Central memory CD4-positive, alpha-beta T cell (primary cell): Measurements from ENCODE around the gene PTPRCAP.

Experiments
- DNase-seq: peaks from one replicate; pipeline ENCODE4 v3.0.0; 2022

PTPRCAP gene

DNA sequence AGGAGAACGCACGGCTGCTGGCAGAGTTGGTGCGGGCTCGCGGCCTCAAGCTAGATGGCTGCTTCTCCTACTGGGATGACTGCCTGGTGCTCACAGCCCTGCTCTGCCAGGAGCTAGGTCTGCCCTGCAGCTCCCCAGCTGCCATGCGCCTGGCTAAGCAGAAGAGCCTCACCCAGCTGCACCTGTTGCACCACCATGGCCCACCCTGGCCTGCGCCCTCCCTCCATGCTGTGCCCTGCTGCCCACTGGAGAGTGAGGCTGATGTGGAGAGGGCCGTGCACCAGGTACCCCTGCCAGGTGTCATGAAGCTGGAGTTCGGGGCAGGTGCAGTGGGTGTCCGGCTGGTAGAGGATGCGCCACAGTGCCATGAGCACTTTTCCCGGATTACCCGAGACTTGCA is 14.0 kb downstream of the PTPRCAP start:
- DNase-seq, result no peak

DNA sequence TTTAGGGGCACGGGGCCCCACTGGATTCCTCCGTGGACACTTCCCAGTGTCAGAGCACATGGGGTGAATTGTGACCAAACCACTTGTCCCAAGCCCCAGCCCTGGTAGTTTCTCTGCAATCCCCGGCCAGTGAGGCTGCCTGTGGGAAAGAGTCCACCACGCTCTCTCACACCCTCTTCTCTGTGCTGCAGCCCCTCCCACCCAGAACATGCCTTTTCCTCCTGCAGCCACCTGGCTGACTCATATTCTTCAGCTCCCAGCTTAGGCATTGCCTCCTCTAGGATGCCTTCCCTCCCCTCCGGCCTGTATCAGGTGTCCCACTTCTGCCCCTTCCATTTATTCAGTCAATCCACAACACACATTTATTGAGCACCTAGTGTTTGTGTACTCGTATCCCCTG is 14.6 kb downstream of the PTPRCAP start:
- no peak for DNase-seq

DNA sequence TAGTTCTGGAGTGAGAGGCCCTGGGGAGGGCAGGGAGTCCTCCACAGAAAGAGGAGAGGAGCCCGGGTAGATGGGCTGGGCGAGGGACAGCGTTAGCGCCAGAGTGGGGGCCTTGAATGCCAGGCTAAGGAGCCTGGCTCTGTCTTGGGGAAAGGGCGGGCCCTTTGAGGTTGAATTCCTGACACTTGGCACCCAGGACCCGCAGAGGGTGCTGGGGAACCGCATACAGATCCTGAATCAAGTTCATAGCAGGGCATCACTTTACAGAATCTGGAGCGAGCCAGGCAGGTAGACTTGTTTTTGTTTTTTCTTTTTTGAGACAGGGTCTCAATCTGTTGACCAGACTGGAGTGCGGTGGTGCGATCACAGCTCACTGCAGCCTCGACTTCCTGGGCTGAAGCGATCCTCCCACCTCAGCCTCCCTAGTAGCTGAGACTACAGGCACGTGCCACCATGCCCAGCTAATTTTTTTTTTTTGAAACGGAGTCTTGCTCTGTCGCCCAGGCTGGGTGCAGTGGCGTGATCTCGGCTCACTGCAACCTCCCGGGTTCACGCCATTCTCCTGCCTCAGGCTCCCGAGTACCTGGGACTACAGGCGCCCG is 16.0 kb downstream of the PTPRCAP start:
- DNase-seq, result no peak

DNA sequence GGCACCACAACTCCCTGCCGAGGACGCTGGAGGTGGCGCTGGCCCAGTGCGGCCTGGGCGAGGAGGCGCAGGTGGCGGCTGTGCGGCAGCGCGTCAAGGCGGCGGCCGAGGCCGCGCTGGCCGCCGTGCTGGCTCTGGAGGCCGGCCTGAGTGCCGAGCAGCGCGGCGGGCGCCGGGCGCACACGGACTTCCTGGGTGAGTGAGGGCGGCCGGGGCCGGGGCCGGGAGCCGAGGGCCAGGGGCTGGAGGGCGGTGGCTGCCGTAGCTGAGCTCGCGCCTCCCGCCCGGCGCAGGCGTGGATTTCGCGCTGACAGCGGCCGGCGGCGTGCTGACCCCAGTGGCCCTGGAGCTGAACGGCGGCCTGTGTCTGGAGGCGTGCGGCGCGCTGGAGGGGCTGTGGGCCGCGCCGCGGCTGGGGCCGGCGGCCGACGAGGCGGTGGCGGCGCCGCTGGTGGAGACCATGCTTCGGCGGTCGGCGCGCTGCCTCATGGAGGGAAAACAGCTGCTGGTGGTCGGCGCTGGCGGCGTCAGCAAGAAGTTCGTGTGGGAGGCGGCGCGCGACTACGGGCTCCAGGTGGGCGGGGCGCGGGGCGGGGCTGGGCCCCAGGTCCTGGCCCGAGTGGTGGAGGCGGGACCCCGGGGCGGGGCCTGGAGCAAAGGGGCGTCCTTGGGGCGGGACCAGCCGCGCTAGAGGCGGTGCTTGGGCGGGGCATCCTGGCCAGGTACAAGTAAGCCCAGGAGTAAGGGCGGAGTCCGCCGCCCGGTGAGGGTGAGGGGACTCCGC is 16.6 kb downstream of the PTPRCAP start:
- peak; percentile 97 for DNase-seq

DNA sequence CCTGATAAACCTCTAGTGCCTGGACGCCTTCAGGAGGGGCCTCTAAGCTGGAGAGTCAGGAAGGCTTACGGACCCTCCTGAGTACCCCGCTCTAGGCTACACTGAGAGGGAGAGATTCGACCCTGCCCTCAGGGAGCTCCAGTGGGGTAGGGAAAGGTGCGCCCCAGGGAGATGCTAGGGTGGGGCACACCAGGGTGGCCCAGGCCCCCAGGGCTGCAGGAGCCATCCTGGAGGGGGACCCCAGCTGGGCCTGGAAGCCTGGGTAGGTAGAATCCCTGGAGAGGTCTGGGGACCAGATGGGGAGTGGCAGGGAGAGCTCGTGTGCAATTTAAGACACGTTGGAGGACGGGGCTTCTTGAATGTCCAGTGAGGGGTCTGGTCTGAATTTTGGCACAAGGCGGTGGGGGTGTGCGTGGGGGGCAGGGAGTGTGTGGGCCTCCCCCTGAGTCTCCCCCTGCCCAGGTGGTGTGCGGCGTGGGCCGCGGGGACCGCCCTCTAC is 17.3 kb downstream of the PTPRCAP start:
- no peak for DNase-seq

DNA sequence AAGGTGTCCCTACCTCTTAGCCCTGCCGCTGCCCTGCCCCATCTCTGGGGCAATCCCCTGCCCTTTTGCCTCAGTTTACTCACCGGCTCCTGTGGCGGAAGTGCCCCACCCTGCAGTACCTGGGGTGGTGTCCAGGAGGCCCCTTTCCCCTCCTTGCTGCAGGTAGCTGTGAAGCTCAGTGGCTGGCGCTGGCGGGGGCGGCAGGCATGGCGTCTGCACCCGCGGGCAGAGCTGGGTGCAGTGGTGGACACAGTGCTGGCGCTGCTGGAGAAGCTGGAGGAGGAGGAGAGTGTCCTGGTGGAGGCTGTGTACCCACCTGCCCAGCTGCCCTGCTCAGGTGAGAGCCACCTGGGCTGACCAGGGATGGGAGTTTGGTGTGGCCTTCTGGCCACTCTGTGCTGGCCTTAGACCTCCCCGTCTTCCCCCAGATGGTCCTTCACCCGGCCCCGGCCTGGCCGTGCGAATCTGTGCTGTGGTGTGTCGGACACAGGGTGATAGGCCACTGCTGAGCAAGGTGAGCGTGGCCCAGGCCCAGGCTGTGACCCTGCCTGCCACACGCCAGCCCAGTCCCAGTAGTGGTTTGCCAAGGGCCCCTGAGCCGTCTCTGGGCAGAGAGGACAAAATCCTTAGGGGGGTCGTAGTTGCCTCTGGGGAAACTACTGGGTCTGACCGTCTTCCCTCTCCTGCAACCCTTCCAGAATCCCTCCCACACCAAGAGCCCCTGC is 18.0 kb downstream of the PTPRCAP start:
- DNase-seq, result no peak

DNA sequence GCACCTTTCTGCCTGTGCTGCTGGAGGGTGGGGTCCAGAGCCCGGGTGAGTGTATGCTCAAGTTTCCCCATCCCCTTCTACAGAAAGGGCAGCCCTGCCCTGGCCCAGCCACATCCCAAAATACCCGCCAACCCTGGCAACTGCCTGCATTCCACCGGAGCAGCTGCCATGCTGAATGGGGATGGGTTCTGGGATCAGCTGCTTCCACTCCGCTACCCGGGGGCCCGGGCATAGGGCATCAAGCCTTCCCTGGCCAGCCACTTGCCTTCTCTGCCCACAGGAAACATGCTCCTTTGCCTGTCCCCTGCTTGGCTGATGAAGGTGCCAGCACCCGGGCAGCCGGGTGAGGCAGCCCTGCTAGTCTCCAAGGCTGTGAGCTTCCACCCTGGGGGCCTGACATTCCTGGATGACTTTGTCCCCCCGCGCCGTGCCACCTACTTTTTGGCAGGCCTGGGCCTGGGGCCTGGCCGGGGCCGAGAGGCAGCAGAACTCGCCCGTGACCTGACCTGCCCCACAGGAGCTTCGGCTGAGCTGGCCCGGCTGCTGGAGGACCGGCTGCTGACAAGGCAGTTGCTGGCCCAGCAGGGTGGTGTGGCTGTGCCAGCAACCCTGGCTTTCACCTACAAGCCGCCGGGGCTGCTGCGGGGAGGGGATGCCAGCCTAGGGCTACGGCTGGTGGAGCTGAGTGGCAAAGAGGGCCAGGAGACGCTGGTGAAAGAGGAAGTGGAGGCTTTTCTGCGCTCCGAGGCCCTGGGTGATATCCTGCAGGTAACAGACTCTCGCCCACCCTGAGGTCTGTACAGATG is 18.8 kb downstream of the PTPRCAP start:
- no peak for DNase-seq

DNA sequence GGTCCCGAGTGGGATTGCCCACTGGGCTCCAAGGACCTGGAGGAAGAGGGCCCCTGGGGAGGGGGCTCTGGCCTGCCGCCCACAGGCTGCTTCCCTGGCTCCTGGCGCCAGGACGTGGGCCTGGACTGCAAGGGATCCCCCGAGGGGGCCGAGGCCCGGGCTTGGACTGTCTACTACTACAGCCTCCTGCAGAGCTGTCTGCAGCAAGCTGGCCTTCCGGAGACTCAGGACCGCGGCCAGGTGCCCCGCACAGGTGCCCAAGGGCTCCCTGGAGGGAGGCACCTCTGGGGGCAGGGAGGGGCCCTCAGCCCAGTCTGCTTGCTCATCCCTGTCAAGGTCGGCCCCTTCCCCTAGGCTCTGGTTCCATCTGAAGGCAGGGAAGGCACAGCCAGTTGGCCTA is 20.1 kb downstream of the PTPRCAP start:
- no peak for DNase-seq

DNA sequence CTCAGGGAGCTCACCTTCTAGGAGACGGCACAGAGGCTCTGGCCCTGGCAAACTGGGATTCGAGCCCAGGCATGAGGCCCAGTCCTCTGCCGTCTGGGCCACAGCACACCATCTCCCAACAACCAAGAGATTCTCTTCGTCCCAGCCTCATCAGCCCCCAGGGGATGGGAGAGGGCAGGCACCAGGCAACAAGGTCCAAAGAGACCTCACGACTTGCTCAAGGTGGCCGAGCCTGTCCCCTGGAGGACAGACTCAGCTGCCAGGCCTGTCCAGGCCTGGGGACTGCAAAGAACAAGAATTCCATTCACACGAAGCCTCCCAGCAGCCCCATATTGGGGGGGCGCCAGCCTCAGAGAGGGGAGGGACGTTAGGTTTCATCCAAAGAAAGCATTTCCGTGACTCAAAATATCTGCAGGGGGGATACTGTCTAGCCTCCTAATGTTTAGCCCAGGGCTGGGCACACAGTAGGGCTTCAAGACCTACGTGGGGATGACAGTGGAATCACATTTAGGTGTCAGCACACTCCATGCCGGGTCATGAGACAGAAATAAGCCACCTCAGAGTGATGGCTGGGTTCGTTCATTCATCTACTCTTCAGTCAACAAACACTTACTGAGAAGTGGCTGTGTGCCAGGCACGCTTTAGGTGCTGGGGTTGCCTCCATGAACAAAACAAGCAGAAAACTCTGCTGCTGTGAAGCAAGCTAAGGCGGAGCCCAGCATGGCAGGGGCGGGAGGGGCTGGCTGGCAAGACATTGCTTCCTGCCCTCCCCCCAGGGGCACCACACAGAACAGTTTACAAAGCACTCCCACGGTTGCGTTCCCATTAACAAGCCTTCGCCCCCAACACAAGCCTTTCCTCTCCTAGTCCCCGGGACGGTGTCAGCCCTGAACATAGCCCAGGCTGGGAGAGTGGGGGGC is 20.8 kb downstream of the PTPRCAP start:
- DNase-seq, result peak; percentile 88

DNA sequence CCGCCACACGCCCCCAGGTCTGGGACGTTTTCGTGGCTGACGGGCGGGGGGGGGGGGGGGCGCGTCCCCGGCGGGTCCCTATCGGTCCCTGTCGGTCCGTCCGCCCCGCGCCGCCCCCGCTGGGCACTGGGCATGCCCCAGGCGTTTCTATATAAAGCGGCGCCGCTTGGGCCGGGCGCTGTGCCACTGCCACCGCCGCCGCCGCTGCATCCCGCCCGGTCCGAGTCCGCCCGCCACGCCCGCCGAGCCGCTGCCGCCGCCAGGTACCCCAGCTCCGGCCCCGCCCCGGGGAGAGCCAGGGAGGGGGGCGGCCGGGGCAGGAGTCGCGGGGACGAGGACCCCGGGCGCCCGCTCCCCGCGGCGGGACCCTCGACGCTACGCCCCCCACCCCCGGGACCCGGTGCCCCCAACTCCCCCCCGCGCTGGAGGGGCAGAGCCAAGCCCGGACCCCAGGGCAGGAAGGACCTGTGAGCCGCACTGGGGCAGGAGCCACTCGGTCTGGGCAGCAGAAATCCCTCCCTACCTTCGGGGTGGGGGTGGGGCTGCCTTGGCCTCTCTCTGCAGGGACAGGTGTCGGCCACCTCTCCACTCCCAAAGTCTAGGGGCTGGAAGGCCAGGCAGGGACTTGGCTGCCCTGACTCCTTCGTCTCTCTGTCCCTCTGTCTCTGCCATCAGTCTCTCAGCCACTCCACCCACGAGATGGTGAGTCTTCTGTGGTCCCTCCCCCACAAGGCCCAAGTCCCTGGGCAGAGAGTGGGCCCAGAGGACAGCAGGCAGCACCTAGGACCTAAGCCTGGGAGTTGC is 21.8 kb downstream of the PTPRCAP start, which contains the start of gene CARNS1:
Gene CARNS1 (plus strand): TSS at position 178 of the 804 bp plus-strand sequence. CDS start 522 bp downstream, at position 700.
- DNase-seq, result no peak

DNA sequence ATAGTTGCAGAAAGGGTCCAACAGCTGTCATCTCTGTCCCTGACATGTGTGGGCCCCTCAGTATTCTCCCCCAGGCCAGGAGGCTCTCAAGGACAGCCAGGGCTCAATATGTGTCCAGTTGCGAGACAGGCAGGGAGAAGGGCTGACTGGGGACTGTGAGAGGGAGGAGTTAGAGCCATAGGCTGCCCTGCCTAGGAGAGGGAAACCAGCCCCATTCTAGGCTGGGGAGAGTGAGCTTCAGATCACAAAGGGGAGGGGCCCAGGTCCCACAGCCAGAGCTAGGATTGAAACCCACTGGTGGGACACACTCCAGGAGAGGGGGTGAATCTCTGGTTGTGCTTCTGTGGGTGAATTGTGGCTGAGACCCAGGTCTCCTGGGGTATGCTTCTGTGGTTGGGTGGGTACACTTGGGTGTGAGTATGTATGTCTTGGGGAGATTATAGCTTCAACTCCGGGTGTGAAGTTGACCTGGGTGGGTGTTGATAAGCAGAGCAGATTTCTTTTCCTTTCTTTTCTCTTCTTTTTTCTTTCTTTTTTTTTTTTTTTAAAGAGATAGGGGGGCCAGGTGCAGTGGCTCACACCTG is 24.1 kb downstream of the PTPRCAP start:
- no peak for DNase-seq

DNA sequence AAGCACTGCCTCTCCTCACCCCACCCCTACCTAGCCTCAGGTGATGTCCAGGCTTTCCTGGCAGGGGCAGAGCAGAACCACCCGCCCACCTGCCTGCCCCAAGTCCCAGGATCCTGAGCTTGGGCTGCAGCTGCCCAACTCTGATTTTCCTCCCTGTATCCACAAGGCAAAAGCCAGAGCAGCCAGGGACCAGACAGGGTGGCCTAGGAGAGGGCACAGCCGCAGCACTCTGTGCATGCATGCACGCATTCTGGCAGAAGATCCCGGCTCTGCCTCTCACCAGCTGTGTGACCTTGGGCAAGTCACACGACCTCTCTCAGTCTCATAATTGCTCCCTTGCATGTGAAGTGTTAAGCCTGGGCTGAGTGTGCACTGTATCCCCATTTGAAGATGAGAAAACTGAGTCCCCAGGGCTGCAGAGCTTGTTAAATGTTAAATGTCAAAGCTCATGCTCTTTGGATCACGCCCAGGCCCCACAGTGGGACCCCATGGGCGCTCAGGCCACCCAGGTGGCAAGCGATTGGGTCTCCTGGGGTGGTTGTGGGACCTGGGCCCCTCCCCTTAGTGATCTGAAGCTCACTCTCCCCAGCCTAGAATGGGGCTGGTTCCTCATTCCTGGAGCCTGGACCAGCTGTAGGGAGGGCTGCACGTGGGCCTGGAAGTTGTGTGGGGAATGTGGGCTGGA is 24.8 kb downstream of the PTPRCAP start:
- no peak for DNase-seq

DNA sequence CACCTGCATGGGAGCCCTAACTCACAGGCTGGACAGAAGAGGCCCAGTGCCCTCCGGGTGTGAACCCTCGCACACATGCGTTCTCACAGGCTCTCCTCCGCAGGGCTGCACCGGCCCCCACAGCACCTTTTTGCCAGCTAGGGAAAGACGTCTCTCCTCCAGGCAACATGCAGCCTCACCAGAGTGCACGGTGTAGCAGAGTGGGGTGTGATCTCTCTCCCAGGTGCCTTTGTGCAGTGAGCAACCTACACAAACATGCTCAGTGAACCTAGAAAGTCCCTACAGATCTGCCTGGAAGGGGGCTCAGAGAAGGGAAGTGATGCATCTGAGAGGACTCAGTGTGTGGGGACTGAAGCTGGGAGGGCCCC is 25.7 kb downstream of the PTPRCAP start:
- no peak for DNase-seq

DNA sequence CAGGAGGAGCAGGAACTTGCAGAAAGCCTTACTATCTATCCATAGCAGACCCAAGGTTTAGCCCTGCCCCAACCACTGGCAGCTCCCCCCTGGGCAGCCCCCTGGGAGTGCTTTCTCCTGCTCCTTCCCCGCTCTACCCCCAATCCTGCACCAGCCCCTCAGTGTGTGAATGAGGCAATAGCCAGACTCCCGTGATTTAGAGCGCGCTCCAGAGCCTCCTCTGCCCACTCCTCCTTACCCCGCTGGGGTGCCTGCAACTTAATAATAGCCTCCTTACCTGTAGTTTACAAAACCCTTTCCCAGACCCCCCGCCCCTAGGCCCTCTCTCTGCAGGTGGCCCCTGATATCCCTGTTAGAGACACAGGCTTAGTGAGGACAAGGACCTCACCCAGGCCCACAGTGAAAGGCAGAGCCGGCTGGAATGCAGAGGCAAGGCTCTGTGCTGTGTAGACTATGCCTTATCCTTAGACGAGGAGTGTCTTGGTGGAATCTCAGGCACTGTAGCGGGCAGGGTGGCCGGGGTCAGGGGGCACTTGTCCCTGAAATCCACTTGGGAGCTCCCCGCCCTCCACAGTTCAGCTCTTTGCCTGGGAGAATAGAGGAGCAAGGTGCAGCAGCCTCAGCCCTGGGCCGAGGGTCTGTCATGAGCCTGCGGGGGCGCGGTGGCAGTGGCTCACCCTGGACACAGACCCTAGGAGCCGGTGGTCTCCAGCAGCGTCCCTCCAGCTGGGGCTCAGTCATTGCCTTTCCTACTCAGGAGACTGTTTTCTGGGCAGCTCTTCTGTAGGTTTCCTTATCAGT is 26.3 kb downstream of the PTPRCAP start:
- DNase-seq, result no peak

DNA sequence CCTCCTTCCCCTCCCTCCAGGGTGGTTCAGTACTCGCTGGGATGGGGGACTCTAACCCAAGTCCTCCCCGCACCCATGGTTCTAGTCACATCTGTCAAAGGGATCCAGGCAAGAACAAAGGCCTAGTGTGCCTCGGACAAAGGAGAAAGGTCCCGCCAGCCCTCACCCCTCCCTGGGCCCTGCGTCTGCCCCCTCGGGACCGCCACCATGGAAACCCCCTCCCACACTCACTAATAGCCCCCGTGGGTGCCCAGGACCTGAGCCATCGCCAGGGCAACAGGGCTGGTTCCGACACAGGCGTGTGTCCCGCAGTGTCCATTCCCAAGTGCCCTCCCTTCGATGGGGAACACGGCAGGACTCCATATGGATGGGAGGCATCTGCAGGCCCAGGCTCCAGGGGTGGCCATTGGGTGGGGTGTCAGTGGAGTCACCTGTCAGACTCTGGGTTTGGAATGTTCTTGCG is 27.1 kb downstream of the PTPRCAP start:
- no peak for DNase-seq

DNA sequence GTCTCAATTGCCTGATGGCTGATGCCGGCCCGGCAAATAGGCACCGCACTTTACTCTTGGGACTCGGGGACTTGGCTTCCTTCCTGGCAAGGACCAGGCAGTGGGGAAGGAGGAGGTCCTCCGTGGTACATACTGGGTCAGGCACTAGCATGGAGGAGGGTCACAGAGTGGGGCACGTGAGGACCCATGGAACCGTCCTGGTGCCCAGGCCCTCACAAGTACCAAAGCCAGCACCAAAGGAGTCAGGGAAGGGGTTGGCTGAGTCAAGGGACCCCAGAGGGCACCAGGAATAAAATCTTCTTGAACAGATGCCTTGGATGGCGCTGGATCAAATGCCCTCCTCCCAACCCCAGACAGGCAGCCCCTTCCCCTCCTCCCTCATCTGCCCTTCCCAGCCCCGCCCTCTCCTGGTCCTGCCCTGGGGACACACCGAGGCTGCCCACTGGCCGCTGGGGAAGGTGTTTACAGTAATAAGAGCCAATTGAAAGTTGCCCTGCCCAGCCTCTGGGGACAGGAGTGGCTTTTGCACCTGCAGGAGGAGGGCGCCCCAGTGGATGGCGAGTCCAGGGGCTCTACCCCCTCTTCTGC is 27.6 kb downstream of the PTPRCAP start:
- no peak for DNase-seq

DNA sequence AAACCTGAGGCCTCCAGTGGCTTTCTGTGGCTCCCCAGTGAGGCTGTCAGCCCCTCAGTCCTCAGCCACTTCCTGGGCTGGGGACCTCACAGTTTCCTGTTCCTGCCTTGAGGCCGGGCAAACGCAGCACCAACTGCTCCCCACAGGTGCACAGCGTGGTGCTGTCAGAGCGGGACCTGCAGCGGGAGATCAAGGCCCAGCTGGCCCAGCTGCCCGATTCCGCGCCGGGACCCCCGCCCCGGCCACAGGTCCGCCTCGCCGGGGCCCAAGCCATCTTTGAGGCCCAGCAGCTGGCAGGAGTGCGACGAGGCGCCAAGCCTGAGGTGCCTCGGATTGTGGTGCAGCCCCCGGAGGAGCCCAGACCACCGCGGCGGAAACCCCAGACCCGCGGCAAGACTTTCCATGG is 28.2 kb downstream of the PTPRCAP start:
- DNase-seq, result peak; percentile 83

DNA sequence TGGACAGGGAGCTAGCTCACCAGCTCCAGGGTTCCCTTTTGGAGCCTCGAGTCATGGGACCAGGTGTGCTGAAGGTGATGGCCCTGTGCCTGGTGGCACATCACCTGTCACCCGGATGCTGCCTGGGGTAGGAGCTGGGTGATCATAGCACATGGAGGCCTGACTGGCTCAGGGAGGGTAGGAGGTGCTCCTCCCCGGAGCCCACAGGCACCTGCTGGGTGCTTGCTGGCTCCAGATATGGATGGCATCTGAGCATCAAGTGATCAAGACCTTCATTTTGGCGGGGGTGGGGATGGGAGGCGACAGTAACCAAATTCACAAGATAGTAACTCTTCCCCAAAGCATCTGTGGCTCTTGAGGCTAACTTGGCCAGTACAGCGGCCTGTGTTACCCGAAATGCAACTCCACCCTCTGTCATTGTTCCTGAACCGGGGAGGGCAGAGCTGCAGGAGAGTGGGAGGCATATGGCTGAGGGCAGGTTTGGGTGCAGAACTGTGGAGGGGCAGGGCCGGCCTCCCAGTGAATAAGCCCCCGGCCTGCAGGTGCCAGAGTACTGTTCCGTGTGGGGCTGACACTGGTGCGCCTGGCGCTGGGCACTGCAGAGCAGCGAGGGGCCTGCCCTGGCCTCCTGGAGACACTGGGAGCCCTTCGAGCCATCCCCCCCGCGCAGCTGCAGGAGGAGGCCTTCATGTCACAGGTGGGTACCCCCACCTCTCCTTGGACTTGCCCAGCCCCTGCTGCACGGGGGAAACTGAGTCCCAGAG is 28.9 kb downstream of the PTPRCAP start:
- DNase-seq, result no peak
